ENCODE data around the gene JKAMP.

- TF ChIP-seq CTCF (IDR thresholded peaks at IDR 0.05) (no peak), EZH2 (IDR thresholded peaks at IDR 0.05) (no peak), EZH2phosphoT487 (IDR thresholded peaks at IDR 0.05) (no peak)
Observed at GRCh38 chr14:59547310-59547709, 63.0 kb downstream of the JKAMP start.

All from neural progenitor cell (in vitro differentiated cells).